Activated CD4-positive, alpha-beta T cell treated with anti-CD3 and anti-CD28 coated beads, Interleukin-2, amount 50 U/mL, for 4 hours (primary cell): ENCODE measurements around the gene ABCC10.
"Not testable (repeated sequence)": the region's sequence is repeated elsewhere in the genome, so short reads cannot be mapped to it uniquely, and the experiment has no call there.

Source experiments
- DNase-seq, 2 experiments: peaks; one replicate each; pipeline ENCODE4 v3.0.0-alpha.2; 2020

ABCC10 gene

DNA sequence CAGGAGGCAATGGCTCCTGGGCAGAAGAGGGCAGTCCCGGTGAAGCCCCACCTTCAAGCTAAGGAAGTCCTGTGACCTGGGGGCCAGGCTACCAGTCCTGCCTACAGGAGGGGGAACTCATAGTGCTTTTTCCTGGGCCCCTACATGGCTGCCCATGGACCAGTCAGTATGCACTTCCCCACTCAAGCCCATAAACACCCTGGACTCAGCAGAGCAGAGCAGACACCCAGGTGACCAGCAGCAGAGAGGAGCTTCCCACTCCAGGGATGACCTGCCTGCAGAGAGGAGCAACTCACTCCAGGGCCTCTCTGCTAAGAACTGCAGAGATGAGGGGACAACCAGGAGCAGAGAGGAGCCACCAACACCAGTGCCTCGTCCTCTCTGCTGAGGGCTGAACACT is 14.3 kb upstream of the ABCC10 start:
- DNase-seq, result no peak

DNA sequence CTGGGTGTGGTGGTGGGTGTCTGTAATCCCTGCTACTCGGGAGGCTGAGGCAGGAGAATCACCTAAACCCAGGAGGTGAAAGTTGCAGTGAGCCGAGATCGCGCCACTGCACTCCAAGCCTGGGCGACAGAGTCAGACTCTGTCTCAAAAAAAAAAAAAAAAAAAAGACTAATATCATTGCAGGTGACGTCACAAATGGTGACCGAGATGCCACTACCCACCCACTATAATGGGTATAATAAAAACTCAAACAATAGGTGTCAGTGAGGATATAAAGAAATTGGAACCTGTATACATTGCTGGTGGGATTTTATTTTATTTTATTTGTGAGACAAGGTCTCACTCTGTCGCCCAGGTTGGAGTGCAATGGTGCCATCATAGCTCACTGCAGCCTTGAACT is 12.1 kb upstream of the ABCC10 start:
- DNase-seq, result not testable (repeated sequence)

DNA sequence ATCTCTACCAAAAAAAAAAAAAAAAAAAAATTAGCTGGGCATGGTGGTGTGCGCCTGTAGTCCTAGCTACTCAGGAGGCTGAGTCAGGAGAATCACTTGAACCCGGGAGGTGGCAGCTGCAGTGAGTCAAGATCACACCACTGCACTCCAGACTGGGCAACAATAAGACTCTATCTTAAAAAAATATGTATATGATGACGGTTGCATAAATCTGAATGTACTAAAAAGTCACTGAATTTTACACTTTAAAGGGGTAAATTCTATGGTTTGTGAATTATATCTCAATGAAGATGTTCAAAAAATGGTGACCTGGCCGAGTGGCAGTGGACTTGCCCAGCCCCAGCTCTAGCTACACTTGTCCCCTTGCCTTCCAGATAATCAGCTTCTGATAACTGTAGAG is 10.4 kb upstream of the ABCC10 start:
- DNase-seq, result no peak

DNA sequence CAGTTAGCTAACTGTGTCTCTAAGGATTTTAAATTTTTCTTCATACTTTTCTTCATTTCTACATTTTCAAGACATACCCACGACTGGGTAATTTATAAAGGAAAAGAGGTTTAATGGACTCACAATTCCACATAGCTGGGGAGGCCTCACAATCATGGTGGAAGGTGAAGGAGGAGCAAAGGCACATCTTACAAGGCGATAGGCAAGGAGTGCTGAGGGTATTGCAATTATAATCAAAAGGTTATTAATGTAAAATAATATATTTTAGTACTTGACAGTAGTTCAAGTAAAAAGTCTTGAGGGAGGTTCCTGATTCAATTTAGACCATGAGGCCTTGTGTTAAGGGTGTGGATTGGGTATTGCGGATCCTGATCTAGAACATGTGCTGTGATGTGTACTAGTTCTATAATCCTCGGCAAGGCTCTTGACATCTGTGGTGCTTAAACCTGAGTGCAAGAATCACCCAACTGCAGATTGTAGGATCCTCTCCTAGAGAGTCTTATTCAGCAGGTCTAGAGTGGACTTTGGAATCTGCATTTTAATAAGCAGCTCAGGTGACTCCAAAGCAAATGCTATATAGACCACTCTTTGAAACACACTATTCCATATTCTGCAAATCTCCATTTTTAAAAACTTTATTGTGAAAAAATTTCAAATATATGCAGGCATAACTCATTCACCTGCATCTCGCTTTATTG is 7.2 kb upstream of the ABCC10 start:
- DNase-seq, result no peak

DNA sequence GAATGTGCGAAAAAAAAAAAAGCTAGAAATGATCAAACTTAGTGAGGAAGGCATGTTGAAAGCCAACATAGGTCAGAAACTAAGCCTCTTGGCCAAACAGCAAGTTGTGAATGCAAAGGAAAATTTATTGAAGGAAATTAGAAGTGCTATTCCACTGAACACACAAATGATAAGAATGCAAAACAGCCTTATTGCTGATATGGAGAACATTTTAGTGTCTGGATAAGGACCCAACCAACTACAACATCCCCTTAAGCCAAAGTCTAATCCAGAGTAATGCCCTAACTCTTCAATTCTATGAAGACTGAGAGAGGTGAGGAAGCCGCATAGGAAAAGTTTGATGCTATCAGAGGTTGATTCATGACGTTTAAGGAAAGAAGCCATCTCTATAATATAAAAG is 5.5 kb upstream of the ABCC10 start:
- no peak for DNase-seq

DNA sequence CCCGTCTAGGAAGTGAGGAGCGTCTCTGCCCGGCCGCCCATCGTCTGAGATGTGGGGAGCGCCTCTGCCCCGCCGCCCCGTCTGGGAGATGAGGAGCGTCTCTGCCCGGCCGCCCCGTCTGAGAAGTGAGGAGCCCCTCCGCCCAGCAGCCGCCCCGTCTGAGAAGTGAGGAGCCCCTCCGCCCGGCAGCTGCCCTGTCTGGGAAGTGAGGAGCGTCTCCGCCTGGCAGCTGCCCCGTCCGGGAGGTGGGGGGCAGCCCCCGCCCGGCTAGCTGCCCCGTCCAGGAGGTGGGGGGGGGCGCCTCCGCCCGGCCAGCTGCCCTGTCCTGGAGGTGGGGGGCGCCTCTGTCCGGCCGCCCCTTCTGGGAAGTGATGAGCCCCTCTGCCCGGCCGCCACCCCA is 2.3 kb upstream of the ABCC10 start:
- DNase-seq, result not testable (repeated sequence)

DNA sequence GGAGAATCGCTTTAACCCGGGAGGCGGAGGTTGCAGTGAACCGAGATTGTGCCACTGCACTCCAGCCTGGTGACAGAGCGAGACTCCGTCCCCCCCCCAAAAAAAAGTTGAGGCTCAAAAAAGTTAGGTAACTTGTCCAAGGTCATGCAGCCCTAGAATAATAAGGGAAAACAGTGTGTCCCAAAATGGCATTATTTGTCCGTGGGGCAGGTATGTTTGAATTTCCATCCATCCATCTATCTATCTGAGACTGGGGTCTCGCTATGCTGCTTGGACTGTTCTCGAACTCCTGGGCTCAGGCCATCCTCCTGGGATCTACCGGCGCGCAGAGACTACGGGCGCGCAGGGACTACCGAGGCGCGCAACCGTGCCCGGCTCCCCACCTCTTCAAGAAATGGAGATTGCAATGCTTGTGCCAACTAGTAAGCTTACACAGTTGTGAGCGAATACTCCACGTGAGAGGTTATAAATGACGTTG is 374 bp upstream of the ABCC10 start:
- DNase-seq, result no peak

DNA sequence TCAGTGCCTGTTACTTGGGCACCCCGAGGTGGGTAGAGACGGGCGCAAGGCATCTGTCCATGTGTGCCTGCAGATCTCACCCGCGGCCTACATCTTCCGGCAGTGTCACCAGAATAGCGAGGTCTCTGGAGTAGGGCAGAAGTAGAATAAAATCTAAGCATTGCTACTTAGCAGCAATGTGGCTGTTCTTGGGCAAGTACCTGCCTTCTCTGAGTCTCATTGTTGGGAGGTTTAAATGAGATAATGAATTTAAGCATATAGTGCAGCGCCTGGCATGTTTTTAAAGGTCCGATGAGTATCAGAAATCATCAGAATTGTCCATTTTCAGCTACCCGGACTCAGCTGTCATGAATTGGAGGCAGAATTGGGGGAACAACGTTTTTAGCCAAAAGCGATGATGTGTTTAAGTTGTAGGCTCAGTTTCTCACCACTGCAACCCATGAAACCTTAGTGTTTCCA is 800 bp downstream of the ABCC10 start:
- DNase-seq, result no peak

DNA sequence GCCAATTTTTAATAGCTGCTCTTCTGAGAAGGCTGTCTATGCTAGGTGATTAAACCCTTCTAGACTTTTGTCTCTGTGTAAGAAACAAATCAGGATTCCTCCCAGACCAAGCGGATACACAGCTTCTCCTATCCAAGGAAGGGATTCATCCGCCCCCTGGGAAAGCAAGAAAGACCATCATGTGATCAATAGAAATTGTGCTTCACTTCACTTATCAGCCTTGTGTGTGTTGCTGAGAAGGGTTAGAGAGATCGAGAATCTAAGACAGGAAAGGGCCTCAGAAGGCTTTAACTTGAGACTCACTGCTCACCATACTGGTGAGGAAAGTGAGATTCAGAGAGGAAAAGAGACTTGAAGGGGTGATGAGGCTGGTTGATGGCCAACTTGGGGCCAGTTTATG is 1.5 kb downstream of the ABCC10 start:
- DNase-seq, result no peak

DNA sequence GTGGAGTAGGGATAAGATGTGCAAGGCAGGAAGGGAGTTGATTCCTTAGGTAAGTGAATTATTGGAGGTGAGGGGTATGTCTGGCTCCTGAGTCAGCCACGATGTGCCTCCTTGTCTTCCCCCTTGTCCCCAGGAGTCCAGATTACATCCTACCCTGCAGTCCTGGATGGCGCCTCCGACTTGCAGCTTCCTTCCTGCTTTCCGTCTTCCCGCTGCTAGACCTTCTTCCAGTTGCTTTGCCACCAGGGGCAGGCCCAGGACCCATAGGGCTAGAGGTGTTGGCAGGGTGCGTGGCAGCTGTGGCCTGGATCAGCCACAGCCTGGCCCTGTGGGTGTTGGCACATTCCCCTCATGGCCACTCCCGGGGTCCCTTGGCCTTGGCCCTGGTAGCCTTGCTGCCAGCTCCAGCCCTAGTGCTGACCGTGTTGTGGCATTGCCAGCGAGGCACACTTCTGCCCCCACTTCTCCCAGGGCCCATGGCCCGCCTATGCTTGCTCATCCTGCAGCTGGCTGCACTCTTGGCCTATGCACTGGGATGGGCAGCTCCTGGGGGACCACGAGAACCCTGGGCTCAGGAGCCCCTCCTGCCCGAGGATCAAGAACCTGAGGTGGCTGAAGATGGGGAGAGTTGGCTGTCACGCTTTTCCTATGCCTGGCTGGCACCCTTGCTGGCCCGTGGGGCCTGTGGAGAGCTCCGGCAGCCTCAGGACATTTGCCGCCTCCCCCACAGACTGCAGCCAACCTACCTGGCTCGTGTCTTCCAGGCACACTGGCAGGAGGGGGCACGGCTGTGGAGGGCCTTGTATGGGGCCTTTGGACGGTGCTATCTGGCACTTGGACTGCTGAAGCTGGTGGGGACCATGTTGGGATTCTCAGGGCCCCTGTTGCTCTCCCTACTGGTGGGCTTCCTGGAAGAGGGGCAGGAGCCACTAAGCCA is 4.9 kb downstream of the ABCC10 start:
- no peak for DNase-seq

DNA sequence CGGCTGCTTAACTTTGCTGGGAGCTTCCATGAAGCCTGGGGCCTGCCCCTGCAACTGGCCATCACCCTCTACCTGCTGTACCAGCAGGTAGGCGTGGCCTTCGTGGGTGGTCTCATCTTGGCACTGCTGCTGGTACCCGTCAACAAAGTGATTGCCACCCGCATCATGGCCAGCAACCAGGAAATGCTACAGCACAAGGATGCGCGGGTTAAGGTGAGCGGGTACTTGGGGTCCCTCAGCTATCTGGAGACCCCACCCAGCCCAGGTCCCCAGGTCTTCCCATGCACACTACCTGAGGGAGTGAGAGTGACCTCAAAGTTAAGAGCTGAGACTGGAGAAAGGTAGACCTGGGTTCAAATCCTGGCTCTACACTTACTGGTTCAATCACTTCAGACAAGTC is 5.8 kb downstream of the ABCC10 start:
- DNase-seq, result no peak

DNA sequence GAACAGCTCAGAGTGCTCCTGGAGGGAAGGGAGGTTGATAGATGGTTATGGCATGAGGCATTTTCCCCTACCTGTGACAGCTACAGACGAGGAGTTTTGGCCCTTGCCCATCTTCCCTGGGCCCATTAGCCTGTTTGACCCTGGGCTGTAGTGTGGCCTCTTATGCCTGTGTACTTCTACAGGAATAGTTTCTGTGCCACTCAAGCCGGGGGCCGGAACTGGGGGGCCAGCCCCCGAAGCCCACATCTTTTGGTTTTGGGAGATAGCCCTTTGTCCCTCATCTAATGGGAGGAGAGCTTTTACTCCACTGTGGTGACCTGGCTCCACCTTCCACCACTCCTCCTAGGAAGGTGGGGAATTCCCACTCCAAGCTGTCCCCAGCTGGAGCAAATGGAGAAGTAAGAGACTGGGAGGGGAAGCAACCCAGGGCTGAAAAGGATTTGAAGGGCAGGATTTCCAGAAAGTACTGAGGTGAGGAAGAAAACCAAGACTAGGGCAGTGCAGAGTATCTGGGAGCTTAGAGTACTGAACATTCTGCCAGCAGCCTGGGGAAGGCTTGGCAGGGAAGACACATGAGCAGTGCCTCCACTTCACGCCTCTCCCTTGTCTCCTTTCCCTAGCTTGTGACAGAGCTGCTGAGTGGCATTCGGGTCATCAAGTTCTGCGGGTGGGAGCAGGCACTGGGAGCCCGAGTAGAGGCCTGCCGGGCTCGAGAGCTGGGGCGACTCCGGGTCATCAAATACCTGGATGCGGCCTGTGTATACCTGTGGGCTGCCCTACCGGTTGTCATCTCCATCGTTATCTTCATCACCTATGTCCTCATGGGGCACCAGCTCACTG is 6.9 kb downstream of the ABCC10 start:
- no peak for DNase-seq

DNA sequence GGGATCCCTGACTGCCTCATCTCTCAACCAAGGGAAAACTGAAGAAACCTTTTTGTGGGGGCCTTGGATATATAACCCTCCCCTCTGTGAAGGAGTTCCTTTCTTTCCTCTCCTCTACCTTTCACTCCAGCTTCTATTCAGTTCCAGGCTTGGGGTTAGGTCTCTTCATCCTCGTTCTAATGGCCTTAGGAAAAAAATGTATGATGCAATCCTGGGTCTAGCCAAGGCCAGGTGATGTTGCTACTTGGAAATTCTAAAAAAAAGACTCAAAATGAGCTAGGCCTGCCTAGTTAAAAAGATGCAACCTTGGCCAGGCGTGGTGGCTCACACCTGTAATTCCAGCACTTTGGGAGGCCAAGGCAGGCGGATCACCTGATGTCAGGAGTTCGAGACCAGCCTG is 7.6 kb downstream of the ABCC10 start:
- no peak for DNase-seq

DNA sequence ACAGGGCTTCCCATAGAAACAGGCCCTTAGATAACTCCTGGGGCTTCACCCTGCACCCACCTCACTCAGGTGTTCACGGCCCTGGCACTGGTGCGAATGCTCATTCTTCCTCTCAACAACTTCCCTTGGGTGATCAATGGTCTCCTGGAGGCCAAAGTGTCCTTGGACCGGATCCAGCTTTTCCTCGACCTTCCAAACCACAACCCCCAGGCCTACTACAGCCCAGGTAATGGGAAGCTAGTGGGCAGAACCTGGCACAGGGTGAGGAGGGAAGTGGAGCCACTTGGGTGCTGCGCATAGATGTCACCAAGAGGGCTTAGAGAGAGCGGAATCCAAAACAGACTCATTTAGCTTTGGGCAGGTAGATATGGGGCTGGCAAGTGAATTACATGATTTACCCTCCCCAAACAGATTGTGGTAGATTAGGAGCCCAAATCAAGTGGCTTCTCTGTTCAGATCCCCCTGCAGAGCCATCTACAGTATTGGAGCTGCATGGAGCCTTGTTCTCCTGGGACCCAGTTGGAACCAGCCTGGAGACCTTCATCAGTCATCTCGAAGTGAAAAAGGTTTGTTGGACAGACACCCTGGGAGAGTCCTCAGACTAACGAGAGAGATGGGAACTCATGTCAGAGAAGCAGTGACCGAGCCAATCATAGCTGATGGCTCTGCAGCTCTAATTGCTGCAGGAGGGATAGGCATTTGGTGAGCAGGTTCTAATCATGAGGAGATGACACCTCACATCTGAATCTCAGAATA is 8.5 kb downstream of the ABCC10 start:
- DNase-seq, result no peak

DNA sequence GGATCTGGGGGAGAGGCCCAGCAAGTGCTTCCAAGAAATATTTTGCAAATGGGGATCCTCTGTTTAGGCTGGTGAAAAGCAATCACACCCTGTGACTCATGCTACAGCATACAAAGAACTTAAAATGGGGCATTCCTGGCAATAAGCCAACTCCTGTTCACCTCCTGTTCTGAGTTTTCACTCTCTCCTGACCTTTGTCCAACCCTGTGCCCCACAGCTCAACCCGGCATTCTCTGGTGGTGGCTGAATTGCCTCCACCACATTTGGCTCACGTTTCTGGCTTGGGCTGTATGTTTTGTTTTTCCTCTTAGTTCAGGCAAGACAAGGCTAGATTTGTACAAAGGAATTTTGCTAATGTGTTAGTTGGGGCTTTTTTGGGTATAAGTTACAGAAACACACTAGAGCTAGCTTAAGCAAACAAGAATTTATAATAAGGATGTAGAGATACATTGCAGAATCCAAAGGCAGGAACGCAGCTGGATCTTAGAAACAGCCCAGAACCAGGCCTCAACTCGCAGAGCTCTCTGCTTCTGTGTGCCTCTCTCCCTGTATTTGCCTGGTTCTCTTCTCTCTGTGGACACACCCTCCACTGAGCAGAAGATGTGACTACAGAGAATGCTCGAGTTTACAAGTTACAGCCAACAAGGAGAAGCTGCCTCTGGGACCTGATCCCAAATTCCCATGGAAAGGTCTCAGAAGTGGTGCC is 9.4 kb downstream of the ABCC10 start:
- DNase-seq, result no peak

DNA sequence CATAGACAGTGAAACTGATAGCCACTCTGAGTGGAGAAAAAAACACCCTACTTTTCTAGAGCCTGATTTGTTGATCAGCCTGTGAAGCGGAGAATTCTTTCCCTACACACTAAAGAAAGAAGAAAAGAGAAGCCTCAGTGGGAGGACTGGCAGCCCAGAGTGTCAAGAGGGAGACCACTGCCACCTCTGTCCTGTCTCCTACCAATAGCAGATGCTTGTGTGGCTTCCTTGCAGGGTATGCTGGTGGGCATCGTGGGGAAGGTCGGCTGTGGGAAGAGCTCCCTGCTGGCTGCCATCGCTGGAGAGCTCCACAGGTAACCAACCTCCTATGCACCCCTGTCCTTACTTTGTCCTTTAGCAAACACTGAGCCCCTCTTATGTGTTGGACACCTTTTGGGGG is 10.4 kb downstream of the ABCC10 start:
- no peak for DNase-seq

DNA sequence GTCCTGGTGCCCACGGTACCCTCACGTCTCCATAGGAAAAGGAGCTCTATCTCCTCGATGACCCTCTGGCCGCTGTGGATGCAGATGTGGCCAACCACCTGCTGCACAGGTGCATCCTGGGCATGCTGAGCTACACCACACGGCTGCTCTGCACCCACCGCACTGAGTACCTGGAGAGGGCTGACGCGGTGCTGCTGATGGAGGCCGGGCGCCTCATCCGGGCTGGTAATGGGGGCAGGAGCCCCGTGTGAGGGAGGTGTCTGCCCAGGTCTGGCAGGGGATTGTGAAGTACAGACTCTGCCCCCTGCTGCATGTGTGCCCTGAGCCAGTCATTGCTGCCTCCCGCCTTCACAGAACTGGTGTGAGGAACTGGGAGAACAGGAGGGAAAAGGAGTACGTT is 15.6 kb downstream of the ABCC10 start:
- DNase-seq, result no peak

DNA sequence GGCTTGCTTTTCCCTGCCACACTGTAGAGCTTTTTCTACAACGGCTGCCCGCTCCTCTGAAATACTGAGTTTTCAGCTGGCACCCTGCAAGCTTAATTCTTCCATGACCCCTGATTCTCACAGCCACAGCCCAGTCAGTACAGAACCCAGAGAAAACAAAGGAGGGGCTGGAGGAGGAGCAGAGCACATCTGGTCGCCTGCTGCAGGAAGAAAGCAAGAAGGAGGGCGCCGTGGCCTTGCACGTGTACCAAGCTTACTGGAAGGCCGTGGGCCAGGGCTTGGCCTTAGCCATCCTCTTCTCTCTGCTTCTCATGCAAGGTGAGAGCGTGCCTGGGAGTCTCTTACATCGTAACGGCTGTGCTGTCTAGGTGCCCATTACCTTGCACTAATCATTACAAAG is 16.7 kb downstream of the ABCC10 start:
- DNase-seq, result no peak

DNA sequence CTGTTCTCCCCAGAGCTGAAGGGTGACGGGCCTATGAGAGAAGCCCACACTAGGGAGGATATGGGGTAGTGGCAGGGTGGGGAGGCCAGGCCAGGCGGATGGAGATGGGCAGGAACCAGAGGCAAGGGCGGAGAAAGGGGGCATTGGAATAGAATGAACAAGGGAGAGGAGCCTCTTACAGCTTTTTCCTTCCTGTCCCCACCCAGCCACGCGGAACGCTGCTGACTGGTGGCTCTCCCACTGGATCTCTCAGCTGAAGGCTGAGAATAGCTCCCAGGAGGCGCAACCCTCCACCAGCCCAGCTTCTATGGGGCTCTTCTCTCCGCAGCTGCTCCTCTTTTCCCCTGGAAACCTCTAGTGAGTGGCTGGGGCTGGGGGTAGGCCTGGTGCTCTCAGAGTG is 17.2 kb downstream of the ABCC10 start:
- no peak for DNase-seq

DNA sequence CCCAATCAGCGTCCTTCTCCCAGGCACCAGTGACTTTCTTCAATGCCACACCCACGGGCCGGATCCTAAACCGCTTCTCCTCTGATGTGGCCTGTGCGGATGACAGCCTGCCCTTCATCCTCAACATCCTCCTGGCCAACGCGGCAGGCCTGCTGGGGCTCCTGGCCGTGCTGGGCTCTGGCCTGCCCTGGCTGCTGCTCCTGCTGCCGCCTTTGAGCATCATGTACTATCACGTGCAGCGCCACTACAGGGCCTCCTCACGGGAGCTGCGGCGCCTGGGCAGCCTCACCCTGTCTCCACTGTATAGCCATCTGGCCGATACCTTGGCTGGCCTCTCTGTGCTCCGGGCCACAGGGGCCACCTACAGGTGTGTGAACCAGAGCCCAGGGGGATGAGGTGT is 18.2 kb downstream of the ABCC10 start:
- DNase-seq, result no peak

DNA sequence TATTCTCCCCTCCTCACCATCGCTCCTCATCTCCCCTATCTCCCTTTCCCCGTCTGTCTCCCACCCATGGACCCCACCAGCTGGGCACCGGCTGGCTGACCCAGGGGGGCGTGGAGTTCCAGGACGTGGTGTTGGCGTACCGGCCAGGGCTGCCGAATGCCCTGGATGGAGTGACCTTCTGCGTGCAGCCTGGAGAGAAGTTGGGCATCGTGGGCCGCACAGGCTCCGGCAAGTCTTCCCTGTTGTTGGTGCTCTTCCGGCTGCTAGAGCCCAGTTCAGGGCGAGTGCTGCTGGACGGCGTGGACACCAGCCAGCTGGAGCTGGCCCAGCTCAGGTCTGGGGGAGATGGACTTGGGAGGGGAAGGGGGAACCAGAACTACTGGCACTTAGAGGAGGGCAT is 20.3 kb downstream of the ABCC10 start:
- no peak for DNase-seq

DNA sequence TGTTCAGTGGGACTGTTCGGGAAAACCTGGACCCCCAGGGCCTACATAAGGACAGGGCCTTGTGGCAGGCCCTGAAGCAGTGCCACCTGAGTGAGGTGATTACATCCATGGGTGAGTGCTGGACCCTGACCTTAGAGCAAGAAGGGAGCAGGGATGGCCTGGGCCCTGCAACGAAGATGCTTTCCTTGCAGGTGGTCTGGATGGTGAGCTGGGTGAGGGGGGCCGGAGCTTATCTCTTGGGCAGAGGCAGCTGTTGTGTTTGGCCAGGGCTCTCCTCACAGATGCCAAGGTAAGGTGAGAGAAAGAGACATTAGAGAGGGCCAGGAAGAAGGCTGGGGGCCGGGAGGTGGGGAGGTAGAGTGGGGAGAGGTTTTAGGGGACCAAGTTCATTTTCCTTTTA is 21.6 kb downstream of the ABCC10 start:
- no peak for DNase-seq
